Urothelium cell line (cell line): ENCODE data around the gene CDCA3.
"Not testable (repeated sequence)": the region's sequence is repeated elsewhere in the genome, so short reads cannot be mapped to it uniquely, and the experiment has no call there.

ENCODE experiments used
- DNase-seq: peaks from one replicate; pipeline ENCODE4 v3.0.0; 2011; ENCODE audit warnings: low spot score, mixed read lengths
- FAIRE-seq: peaks from 2 replicates; lab custom pipeline; 2011; peaks lifted over from hg19 to GRCh38; lab: Jason Lieb, UNC

The CDCA3 gene

GRCh38 chr12:6873094-6874014 is 22.3 kb upstream of the CDCA3 start, which contains the start of gene SPSB2:
SPSB2 (minus strand) TSS chr12:6873303; CDS start chr12:6872901, 402 bp downstream.
- DNase-seq (peak; percentile 98), FAIRE-seq (peak; percentile 91)

DNA sequence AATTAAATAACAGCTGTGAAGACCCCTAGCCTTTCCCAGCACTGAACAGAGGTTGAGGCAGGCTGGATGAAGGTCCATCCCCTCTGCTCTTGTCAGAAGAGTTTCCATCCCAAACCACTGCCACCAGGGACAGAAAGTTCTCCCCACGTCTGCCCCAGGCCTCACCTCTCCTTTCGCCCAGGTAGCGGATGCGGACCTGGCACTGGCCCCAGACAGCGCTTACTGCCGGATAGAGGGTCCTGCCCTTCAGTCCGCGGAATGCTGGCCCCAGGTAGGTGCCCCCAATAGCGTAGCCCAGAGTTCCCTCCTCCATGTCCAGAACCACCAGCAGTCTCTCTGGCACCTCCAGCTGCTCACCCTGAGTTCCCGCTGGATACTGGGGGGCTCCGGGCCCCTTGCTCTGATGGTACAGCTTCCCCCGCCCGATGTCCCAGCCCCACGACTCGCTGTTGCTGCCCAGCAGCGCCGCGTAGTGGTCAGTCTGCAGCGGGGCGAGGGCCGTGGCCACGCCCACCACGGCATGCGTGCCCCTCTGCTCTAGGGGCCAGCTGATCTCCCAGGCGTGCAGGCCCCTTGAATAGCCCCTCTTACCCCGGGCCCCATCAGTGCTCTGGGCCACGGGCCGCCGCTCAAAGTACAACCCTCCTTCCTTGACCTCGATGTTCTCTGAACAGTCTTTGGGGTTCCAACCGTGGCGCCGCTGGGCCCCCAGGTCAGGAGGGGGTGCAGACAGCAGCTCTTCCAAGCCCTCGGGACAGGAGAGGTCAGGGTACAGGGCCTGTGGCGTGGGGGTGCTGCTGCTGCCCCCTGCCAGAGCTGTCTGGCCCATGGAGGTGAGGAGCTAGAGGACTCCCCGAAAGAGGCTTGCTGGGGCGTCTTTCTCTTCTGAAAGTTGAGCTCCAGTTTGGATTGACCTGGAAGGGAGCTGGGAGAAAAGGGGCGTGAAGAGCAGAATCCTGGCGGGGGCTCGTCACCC is 21.3 kb upstream of the CDCA3 start:
- FAIRE-seq, result peak; percentile 98

DNA sequence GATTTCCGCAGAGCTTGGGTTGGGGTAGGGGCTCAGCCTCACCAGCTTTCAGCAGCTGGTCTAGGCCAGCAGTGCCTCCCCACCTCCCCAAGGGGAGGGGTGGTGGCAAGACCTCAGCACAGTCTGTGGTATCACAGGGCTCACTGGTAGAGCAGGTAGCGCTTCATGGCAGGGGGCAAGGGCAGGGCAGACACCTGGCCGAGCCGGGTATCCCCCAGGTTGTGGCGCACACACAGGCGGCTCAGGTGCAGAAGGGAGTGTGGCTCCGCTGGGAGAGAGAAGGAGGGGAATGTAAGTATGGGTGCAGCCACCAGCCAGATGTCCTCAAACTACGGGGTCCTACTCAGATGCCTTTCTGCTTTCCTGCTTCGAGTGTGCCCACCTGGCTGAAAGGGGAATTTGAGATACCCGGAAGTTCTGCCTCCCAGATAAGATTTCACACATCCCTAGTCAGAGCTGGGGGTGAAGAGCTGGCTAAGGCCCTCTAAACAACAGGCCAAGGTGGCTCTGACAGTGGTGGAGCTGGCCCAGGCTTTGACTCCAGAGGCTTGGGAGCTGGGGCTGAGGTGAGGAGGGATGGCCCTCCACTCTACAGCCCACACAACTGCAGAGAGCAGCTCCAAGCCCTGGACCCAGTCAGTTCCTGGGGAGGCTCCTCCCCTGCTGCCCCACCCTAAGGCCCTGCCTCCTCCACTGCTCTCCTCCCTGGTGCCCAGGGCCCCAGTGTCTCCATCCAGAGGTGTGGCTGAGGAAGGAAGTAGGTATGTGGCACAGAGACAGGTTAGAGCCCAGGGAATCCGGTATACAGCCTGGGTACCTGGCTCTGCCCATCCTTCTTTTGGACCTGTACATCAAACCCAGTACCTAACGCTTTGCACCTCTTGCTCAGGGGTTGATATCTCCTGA is 20.2 kb upstream of the CDCA3 start:
- FAIRE-seq, result no peak
- DNase-seq, result peak; percentile 69

More for the DNA sequence above, 21.3 kb upstream of the CDCA3 start:
- peak; percentile 91 for DNase-seq

DNA sequence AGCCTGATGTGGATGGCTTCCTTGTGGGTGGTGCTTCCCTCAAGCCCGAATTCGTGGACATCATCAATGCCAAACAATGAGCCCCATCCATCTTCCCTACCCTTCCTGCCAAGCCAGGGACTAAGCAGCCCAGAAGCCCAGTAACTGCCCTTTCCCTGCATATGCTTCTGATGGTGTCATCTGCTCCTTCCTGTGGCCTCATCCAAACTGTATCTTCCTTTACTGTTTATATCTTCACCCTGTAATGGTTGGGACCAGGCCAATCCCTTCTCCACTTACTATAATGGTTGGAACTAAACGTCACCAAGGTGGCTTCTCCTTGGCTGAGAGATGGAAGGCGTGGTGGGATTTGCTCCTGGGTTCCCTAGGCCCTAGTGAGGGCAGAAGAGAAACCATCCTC is 19.2 kb upstream of the CDCA3 start:
- FAIRE-seq, DNase-seq: not testable (repeated sequence)

- FAIRE-seq (peak; percentile 74), DNase-seq (peak; percentile 77)
These were observed 18.2 kb upstream of the CDCA3 start for GRCh38 chr12:6869049-6870021.

DNA sequence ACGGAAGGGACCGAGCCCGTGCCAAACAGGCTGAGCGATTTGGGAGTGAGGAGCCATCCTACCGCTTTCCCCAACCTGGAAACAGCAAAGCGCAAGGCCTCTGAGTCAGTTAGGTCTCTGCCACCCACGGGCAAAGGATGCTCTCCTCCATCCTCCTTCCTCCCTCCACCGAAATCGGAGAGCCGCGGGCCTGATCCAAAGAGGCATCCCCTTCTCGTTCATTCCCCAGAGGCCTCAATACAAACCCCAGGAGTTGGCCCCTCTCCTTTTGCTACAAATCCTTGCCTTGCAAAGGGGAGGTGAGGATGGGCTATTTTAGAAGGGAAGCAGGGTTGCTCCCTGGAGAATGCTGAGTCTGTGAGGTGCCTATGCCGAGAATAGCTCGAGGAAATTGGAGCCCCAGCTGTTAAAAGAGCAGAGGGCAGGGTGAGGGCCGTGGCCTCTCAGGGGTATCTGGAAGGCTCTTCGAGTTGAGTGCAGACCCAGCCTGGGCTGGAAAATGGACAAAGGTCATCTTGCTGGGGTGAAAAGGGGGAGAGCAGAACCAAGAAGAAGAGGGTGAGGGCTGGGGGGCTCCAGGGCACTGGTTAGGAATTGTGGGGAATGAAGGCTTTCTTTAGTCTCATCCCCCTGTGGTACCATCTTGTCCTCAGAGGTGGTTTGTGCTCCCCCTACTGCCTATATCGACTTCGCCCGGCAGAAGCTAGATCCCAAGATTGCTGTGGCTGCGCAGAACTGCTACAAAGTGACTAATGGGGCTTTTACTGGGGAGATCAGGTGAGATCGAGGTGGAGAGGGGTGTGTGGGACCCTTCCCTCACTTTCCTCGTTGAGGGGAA is 17.3 kb upstream of the CDCA3 start:
- DNase-seq, result peak; percentile 33
- peak; percentile 30 for FAIRE-seq

DNA sequence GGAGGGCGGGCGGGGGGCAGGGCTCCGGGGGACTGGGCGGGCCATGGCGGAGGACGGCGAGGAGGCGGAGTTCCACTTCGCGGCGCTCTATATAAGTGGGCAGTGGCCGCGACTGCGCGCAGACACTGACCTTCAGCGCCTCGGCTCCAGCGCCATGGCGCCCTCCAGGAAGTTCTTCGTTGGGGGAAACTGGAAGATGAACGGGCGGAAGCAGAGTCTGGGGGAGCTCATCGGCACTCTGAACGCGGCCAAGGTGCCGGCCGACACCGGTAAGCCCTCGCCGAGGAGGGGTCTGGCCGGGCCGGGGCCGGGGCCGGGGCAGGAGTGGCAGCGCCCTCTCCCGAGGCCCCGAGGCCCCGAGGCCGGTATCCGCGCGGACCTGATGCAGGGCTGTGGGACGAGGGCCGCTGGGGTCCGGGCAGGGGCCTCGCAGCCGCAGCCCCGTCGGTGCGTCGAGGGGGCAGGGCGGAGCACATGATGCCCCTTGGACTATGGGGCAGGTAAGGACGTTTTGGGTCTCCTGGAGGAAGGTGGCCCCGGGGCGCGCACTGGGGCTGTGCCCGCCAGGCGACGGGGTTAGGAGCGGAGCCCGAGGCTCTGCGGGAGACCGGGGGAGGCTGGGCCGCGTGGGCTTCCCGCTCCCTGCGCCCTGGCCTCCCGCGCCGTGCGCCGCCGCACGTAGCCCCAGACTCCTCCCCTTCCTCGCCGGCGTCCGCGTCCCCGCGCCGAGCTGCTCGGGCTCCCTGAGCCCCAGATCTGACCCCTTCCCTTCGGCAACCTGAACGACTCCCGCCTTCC is 16.5 kb upstream of the CDCA3 start, which contains the start of gene TPI1:
Gene TPI1, plus strand, starts transcription at position 119 of the 798 bp plus-strand sequence. Its CDS starts 36 bp downstream, at position 155.
- peak; percentile 97 for DNase-seq
- FAIRE-seq, result peak; percentile 96

GRCh38 chr12:6866920-6867412 is 15.9 kb upstream of the CDCA3 start:
- no peak for FAIRE-seq
- no peak for DNase-seq

- FAIRE-seq, result peak; percentile 58
- DNase-seq, result no peak
These were observed 15.3 kb upstream of the CDCA3 start for GRCh38 chr12:6866163-6866919.

DNA sequence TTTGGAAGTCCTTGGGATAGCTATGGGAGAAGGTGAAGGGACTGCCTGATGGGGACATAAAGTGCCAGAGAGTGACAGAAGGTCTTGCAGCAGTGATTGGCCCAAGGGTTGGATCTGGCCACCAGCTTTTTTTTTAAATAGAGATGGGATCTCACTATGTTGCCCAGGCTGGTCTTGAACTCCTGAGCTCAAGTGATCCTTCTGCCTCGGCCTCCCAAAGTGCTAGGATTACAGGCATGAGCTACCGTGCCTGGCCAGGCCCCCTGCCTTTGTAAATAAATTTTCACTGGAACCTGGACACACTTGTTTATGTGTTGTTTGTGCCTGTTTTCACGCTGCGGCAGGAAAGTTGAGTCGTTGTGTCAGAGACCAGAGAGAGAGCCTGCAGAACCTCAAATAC is 14.2 kb upstream of the CDCA3 start:
- DNase-seq, FAIRE-seq: not testable (repeated sequence)

DNA sequence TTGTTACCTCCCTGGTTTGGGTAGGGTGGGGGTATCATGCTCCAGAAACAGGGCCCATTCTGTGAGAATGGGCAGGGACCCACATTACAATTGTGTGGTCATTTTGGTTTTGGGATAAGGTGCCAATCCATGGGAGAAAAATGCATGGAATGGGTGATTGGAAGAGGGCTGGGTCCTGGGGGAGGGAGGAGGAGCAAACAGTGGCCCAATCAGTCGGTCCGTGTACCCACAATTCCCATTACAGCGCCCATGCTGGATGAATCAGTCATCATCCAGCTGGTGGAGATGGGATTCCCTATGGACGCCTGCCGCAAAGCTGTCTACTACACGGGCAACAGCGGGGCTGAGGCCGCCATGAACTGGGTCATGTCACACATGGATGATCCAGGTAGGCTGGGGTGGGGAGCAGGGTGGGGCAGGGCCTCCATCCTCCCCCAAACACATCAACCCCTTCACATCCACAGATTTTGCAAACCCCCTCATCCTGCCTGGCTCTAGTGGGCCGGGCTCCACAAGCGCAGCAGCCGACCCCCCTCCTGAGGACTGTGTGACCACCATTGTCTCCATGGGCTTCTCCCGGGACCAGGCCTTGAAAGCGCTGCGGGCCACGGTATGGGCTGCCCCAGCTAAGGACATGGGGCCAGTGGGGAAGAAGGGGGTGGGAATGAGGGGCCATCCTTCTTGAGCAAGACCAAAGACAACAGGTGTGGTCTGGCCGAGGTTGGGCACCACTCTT is 12.7 kb upstream of the CDCA3 start:
- DNase-seq (no peak), FAIRE-seq (no peak)

GRCh38 chr12:6863033-6863432 is 11.9 kb upstream of the CDCA3 start:
- DNase-seq (no peak), FAIRE-seq (no peak)

GRCh38 chr12:6861391-6861790 is 10.3 kb upstream of the CDCA3 start:
- DNase-seq (no peak), FAIRE-seq (no peak)

- DNase-seq (no peak), FAIRE-seq (no peak)
These were observed 9.9 kb upstream of the CDCA3 start for GRCh38 chr12:6860942-6861341.

DNA sequence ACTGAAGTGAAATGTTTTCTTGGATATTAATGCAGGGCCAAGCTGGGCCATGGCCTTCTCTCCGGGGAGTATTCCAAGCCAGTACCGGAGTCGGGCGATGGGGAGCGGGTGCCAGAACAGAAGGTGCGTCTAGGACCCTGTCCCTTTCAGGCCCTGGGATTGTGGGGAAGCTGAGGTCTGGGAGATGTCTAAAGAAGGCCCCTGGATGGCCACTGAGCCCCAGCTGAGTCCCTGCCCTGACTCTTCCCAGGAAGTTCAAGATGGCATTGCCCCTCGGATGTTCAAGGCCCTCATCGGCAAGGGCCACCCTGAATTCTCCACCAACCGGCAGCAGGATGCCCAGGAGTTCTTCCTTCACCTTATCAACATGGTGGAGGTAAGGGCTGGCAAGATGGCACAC is 9.0 kb upstream of the CDCA3 start:
- DNase-seq (no peak), FAIRE-seq (no peak)

GRCh38 chr12:6858799-6859198 is 7.7 kb upstream of the CDCA3 start:
- FAIRE-seq, result no peak
- no peak for DNase-seq
